Measurements from ENCODE around the gene MEN1.

MEN1 gene

DNA sequence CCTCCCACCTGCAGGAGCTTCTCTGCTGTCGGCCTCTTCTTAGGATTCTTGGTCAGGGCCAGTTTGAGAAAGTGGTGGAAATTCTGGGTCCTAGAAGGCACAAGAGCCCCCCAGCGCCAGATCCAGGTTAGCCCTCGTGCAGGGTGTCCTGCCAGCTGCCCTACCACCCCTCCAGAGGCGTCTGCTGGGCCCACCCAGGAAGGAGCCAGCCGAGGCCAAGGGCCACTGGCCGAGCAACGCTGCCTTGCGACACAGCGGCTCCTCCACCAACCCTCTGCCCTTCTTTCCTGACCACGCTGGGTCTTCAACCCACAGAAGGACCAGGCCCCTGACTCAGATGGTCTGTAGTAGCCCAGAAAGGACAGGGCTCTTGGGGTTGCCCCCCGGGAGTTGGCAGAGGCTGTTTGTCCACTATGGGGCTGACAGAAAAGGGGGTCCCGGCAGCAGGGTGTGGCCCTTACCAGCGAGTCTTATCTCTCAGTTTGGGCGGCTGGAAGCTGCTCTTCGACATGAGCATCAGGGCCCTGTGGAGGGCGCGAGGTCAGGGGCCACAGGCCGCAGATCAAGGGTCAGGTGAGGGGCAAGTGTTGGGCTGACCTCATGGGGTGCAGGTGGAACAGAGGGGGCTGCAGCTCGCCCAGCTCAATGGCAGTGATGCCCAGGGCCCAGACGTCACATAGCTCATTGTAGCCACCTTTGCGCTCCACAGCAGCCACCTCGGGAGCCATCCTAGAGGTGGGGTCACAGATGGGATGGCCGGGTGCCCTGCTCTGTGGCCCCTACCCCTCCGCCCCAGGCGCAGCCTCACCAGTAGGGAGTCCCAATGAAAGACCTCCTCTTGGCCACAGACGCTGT is 9.8 kb downstream of the MEN1 start:
- no peak for DNase-seq

DNA sequence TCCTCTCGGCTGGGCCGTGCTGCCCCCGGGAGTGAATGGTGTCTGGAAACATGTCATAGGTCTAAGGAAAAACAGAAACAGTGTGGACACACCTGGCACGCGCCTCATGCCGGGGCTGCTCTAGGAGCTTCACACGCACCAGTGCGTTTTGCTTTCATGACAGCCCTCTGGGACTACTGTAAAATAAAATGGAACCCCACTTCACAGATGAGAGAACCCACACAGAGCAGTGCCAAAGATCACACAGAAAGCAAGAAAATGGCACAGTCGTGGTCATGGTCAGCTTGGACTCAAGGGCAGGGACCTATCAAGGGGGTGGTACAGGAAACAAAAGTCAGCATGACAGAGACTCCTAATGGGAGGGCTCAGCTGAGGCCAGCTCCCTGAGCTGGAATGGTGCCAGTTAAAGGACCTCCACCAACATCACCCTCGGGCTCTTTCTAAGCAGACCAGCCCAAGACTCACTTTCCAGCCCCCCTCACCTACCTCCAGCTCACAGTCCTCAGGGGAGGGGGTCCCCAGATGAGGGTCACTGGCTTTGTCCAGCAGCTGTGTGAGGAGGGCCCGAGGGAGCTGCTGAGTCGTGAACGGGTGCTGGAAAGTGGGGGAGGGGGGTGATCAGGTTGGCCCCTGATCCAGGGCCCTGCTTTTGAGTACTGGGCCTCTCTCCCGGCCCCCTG is 10.6 kb downstream of the MEN1 start:
- DNase-seq, result no peak

DNA sequence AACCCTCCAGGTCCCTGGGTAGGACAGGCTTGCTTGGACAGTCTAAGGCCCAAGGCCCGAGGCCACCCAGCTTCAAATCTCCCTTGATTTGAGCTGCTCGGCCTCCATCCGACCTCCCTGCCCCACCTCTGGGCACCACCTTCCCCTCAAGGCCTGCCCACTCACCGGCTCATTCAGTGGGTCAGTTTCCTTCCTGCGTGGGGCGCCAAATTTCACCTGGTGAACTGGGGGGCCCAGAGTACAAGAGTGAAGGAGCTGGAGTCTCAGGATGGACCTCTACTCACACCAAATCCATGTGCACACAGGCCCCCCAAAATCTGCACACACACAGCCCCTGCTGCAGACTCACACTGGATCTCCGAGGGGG is 11.1 kb downstream of the MEN1 start:
- DNase-seq, result no peak

DNA sequence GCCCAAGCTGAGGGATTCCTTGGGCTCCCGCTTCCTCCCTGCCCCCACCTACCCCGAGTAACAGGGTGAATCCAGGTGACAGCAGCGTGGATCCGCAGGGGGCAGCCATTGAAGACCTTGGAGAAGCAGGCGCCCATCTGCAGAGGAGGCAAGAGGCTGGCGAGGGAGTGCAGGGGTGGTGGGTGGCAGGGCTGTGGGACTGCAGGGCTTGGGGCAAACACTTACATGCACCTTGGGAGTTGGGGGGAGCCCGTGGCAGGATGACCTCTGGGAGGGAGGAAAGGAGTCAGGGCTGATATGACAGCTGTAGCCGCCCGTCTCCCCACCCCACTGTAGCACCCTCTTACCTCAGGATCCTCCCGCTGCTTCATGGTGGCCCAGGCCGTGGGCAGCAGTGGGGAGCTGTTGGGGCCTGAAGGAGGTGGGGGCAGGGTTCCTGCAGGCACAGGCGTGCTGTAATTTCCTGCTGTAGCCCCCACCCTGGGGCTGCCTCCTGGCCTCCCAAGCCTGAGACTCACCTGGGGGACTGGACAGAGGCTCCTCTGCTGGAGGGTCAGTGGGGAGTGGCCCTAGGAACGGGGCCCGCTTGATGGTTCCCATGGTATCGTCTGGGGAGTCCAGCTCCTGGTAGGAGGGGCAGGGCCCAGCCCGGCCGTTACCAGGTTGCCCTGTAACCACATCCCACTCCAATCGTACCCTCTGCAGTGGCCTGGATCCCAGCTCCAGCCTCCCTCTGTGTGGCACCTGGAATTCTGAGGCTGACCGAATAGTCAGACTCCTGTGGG is 13.4 kb downstream of the MEN1 start:
- DNase-seq, result no peak

DNA sequence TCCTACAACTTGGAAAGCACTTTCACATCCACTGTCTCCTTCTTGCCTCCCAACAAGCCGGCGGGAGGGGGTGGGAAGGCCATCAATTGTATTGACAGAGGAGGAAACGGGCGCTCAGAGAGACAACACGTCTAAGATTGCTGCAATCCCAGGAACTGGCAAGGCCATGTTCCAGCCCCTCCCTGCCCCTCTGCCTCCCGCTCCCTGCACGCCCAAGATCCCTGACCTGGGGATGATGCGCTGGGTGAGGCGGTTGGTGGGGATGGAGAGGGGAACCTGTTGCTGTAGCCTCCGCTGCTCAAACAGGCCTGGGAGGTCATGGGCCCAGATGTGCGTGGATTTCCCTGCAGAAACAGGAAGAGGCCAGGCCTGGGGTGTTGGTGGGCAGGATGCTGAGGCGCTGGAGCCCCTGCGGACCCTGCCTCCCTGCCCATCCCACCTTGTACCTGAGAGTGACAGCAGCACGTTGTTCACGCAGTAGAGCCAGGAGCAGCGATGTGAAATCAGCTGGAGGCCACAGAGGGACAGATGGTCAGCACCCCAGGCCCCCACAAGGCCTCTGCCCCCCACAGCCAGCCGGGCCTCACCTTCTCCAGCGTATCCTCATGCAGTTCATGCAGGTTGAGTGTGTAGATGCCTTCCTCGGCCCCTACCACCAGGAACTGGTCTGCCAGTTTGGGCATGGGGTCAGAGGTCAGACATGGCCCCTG is 14.1 kb downstream of the MEN1 start:
- no peak for DNase-seq

DNA sequence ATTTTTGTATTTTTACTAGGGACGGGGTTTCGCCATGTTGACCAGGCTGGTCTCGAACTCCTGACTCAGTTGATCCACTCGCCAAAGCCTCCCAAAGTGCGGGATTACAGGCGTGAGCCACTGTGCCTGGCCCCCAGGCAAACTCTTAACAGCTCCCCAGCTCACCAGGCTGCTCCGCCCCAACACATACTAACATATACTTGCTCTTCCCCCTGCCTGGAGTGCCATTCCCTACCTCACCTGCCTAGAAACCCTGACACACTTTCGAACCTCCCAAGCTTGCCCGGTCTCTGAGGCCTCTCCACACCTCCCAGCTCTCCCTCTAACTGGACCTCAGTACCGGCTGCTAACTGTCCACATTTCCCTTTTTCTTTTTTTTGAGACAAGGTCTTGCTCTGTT is 15.8 kb downstream of the MEN1 start:
- no peak for DNase-seq

DNA sequence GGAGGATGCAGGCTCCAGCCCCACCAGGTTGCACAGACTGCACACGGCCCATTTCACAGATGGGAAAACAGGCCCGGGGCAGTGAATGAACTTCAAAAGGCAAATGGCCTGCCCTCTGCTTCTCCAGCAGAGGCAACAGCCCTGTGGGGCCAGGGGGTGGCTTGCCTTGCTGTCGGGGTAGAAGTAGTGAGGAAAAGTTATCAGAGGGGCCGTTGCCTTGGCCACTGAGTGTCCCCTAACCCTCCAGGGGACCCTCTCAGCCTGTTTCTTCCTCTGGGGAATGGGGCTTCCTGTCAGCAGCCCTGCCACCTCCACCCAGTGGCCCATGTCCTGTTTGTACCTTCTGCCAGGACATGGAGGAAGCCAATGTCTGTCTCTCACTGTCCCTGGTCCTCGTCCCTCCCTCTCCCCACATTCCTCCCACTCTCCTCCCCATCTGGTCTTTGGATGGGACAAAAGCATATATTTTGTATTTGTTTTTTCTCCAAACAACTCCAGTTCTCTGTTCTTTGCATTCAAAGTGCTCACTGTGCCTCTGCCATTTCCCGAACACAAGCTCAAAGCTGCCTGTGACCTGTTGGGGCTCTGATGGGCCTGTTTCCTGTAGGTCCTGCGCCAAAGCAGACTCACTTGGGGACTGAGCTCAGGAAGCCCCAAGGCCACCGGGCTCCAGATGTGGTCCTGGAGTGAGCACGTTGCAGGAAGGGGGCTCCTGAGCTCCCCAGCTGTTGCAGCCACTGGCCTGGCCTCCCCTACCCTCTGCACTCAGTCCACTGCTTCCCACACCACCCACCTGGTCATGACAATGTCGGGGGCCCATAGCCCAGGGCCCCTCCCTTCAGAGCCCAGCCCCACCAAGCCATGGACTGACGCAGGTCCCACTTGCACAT is 16.8 kb downstream of the MEN1 start:
- no peak for DNase-seq

DNA sequence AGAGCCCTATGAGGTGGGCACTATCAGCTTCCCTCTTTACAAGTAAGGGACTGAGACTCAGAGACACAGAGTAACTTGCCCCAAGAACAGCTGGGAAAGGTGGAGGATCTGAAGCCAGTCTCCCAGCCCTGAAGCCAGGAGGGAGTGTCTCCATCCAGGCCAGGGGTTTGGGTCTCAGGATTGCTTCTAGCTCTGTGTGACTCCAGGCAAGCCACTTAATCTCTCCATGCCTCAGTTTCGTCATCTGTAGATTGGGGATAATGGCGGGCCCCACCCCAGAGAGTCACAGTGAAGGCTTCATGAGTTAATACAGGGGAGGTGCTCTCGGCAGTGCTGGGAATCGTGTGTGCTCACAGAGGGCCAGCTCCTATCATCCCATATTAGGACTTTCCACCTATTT is 17.9 kb downstream of the MEN1 start:
- no peak for DNase-seq

DNA sequence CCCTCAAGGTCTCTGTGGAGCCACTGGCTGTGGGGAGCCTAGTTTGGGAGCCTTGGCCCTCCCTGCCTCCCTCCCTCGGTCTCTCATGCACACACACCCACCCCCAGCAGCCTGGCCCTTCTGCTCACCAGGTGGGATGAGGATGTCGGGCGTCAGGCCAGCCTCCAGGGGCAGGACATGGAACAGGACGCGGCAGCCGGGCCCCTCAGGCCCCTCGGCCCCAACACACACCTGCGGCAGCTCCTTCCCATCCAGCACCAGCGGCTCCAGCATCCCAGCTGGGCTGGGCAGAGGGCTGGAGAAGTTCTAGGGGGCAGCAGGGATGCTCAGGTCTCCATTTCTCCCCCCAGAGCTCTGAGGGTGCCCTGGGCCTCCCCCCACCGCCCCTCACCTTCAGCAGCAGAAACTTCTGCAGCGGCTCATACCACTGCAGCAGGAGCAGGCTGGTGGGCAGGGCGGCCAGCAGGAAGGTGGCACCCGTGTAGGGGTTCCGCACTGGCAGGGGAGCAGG is 18.5 kb downstream of the MEN1 start:
- no peak for DNase-seq

DNA sequence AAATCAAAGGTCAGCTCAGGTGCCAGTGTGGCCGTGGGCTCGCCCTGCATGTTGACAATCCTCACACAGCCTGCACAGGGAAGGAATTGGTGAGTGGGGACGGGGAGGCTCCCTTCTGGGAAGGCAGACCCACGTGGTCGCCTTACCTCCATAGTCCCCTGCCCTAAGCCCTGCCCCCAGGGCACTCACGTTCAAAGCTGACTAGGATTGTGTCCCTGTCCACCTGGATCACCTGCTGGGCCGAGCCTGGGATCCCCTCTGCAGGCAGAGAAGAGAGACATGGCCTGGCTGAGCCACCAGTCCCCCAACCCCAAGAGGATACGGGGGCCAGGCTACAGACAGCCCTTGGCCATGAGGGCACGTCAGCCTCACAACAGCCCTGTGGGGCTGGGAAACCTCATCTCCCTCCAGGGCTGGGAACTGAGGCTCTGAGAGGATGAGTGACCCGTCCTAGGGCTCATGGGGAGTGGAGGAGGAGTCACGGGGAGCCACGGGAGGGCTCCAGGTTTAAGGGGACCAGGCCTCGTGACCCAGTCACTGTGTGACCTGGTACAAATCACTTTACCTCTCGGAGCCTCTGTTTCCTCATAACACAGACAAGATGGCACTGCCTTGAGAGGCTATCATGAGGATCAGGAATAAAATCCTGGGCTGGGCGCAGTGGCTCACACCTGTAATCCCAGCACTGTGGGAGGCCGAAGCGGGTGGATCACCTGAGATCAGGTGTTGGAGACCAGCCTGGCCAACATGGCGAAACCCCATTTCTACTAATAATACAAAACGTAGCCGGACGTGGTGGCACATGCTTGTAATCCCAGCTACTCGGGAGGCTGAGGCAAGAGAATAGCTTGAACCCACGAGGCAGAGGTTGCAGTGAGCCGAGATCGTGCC is 19.9 kb downstream of the MEN1 start:
- DNase-seq, result no peak

DNA sequence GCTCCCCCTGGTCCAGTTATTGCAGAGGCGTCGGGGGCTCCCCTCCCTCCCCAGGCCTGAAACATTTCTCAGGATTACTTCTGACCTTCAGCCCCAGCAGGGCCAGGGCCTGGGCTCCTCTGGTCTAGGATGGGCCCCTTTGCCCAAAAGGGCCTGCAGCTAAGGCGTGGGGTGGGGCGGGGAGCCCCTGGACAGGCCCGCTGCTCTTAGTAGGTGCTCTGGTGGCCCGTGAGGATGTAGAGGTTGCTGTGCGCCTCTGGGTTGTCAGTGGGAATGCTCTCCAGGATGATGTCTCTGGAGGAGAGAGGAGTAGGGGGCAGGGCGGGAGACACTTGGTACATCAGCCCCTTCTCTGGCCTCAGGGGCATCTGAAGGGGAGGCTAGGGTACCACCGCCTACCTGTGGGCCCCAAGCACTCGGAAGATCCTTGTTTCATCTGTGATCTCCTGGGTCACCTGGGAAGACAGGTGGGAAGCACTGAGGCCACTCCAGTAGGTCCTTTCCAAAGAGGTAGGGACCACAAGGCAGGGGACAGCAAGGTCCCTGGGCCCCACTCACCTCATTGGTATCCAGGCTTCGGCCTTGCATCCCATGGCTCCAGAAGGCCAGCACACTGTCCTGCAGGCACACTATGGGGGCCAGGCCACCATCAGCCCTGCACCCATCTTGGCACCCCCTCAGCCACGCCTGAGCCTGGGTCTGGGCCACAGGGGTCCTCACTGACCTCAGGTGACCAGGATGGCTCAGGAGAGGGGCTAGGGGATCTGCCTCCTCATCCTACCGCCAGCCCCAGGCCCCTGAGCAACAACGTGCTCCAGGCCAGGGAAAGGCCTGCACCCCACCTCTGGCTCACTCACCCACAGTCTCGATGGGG is 20.8 kb downstream of the MEN1 start:
- DNase-seq, result no peak

DNA sequence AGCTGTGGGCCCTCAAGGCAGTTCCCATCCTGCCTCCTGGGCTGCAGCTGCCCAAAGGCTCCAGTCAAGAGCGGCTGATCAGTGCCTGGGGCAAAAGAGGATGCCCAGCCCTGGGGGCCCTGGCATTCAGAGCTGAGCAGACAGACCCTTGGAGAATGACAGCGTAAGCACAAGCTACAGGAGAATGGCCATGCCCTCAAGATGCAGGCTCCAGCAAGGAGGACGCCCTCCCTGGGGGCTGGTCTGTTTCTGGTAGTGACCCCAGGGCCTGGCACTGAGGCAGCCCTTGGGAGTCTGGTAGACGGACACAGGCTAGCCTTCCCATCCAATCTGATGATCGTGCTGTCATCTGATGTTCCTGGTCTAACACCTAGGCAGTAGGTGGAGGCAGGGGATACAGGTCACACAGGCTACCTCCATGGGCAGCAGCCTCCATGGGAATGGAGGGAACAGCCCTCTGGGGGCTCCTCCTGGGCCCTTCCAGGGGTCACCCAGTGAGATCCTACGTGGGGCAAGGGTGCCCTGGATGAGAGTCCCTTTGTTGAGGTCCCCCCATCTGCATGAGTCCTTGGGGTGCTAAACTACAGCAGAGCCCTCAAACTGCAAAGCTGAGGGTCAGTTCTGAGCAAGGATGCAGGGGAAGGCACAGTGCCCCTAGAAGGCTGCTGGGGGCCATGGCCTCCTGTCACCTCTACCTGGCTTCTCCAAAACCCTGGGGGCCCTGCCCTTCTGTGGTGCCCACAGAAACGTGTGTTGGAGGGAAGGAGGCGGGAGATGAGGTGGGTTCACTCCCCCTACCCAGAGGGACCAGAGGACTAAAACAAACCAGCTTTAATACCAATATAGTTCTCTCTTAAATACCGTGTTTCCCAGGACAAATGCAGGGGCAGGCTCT is 21.8 kb downstream of the MEN1 start:
- no peak for DNase-seq

DNA sequence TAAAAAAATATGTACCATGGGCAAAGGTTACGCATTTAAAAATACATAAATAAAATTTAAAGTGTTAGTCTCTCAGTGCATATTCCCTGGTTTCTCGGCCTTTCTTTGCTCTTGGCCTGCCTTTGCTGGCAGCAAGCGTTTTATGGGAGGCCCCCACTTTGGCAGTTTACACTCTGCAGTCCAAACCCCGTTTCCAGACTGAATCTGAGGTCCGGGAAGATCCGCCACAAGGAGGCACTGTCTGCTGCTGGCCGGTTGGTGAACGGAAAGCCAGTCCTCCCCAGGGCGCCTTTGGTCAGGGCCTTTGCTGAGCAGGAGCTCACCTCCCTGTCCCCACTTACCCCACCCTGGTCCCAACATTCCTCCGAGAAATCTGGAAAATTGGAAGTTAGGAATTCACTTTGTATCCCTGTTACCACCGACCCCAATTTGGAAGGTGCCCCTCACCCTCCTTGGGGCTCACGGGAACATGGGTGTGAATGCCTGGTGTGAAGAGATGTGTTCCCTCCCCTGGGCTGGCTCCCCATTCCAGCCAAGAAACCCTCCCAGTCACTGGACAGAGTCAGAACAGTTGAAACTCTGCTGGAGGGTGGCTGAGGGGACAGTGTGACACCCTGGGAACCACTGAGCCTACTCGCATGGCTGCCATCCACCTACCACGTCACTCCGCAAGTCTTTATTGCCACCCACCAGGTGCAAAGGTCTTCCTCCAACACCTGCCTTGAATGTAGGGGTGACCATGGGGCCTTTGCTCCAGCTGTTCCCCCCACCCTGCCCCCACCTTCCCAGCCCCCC is 22.6 kb downstream of the MEN1 start:
- DNase-seq, result peak; percentile 41

DNA sequence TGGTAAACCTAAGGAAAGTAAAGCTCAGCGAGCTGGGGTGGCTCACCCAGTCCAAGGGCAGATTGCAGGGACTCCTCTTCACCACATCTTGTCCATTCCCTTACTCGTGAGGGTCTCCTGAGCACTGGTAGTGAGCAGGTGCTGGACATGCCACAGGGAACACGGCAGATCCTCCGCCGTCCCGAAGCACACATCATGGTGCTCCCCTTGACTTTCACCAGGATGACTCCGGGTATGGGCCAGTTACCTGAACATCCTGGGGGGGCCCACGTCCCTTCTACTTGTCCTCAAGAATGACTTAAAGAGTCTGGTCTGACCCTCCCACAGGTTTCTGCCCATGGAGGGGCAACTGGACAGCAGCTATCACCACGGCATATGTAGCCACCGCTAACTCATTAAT is 24.0 kb downstream of the MEN1 start:
- no peak for DNase-seq

DNA sequence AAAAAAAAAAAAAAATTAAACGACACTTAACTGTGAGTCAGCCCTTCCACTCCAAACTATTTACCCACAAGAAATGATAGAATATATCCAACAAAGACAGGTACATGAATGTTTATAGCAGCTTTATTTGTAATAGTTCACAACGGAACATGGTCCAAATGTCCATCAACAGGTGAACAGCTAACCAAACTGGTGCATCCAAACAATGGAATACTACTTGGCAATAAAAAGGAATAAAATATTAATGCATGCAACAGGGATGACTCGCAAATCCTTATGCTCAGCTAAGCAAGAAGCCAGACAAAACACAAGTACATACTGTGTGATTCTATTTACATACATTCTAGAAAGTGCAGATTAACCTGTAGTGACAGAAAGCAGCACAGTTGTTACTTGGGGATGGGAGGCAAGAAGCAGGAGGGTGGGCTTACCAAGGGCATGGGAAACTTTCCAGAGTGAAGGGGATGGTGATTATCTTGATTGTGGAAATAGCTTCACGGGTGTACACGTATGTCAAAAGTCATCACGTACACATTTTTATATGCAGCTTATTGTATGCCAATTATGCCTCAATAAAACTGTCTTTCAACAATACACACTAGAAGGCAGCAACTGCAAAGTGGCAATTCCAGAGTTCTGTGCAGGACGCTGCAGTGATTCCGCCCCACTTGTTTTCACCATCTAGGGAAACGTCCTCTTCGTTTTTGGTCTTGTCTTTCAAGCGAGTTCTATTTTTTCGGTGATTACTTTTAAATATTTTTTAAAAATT is 25.4 kb downstream of the MEN1 start:
- no peak for DNase-seq

DNA sequence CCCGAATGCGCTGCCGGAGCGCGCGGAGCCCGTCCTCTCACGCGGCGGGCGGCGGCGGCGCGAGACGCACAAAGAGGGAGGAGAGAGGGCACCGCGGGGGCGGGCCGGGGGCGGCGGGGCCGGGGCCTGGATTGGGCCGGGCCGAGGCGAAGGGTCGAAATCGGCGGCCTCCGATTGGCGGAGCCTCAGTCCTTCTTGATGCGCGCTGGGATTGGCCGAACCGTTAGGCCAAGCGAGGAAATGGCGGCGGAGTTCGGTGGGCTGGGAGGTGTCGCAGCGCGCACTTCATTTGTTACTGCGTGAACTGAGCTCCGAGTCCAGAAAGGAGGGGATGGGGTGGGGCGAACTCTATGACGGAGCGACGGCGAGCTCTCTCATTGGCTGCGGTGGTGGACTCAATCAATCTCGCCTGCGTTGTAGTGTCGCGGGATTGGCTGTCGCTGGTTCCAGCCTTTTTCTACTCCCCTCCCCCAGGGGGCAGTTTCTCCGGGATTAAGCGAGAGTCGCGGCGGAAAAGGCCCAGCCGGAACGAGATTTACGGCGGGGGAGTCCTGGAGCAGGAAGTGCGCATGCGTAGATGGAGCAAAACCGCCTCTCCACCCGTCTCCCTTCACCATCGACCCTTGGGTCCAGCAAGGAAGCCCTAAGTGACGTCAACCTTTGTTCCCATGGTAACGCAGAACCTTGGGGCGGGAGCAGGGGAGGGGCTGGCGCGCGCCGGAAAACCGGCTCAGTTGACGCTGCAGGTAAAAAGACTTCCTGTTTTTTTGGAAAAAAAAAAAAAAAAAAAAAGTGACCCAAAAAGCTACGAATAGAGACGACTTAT is 31.7 kb downstream of the MEN1 start, which contains the start of gene SF1:
SF1 (minus strand) TSS at position 70 of the 826 bp plus-strand sequence. CDS start 150 bp downstream, outside the sequence.
- DNase-seq, result peak; percentile 100
